HepG2 (cell line): ENCODE measurements around the gene PKLR. TPM values are rescaled to one million over a fixed set of nuclear protein-coding genes. Genes with fewer than 3 reads are reported as not detected.

Experiments used
- HOXA3 ChIP-seq: sonication (generic); formaldehyde crosslinking; IDR thresholded peaks from 2 replicates; pipeline ENCODE4 v1.5.0; 2020; ENCODE audit warnings: missing genetic modification reagents
- MYC ChIP-seq: sonication (generic); formaldehyde crosslinking; IDR thresholded peaks from 2 replicates; pipeline ENCODE4 v1.9.0; 2021; ENCODE audit warnings: missing genetic modification reagents, borderline replicate concordance
- NONO ChIP-seq, 2 experiments: fragments of 450-650 bp in 1 of 2; sonication (generic) in 1 of 2; formaldehyde crosslinking in 1 of 2; IDR thresholded peaks in 1 of 2; conservative IDR thresholded peaks in 1 of 2; 2 replicates each; pipeline versions ENCODE4 v1.6.1 to v1.8.0; 2017 to 2022; ENCODE audit warnings: mild to moderate bottlenecking in 1 of 2, missing genetic modification reagents in 1 of 2, moderate library complexity in 1 of 2
- SP1 ChIP-seq, 2 experiments: fragments of 450-650 bp in 1 of 2; sonication (generic) in 1 of 2; formaldehyde crosslinking in 1 of 2; IDR thresholded peaks; 2 replicates each; pipeline versions ENCODE4 v1.4.0 to v1.6.1; 2016 to 2020; ENCODE audit warnings: missing genetic modification reagents in 1 of 2
- TARDBP ChIP-seq: sonication (generic); formaldehyde crosslinking; IDR thresholded peaks from 2 replicates; pipeline ENCODE4 v1.8.0; 2022; ENCODE audit warnings: mild to moderate bottlenecking, missing genetic modification reagents
- TGIF2 ChIP-seq: IDR thresholded peaks from 2 replicates; pipeline ENCODE4 v1.6.1; 2016; ENCODE audit warnings: control low read depth, missing compliant biosample characterization
- TOPORS ChIP-seq: sonication (generic); formaldehyde crosslinking; IDR thresholded peaks from 2 replicates; pipeline ENCODE4 v1.8.0; 2023; ENCODE audit warnings: mild to moderate bottlenecking, missing genetic modification reagents
- ZBTB38 ChIP-seq: sonication (generic); formaldehyde crosslinking; IDR thresholded peaks from 2 replicates; pipeline ENCODE4 v1.5.1; 2020; ENCODE audit warnings: mild to moderate bottlenecking, missing genetic modification reagents
- ZBTB7A ChIP-seq: sonication (generic); formaldehyde crosslinking; IDR thresholded peaks from 2 replicates; pipeline ENCODE4 v1.8.0; 2022; ENCODE audit warnings: mild to moderate bottlenecking, missing genetic modification reagents
- ZFP82 ChIP-seq: sonication (generic); formaldehyde crosslinking; IDR thresholded peaks from 2 replicates; pipeline ENCODE4 v1.5.1; 2020; ENCODE audit warnings: mild to moderate bottlenecking, missing genetic modification reagents, borderline replicate concordance
- ZNF777 ChIP-seq: sonication (generic); formaldehyde crosslinking; IDR thresholded peaks from 2 replicates; pipeline ENCODE4 v1.4.0; 2020; ENCODE audit warnings: missing genetic modification reagents
- polyA plus RNA-seq, 8 experiments: library from polyadenylated mRNA; depleted of rRNA in 3 of 8; stranded (reverse) in 7 of 8; unstranded in 1 of 8; fragments of >200 nt; fragmentation: Illumina TruSeq in 4 of 8; extraction: Trizol in 4 of 8; gene quantifications; 2 replicates each; pipeline versions ENCODE4 v1.2.1 to v1.2.3, GENCODE V29; 2011 to 2016; ENCODE audit warnings: low read depth in 4 of 8, missing spikeins in 1 of 8, mixed read lengths in 1 of 8; ENCODE audit not compliant: insufficient read depth in 1 of 8
- total RNA-seq, 5 experiments: library from RNA; depleted of rRNA; stranded (reverse); fragments of >200 nt; fragmentation: Illumina TruSeq; extraction: Trizol; gene quantifications; 2 replicates each; pipeline ENCODE4 v1.2.3, GENCODE V29; 2016; ENCODE audit warnings: low read depth in 1 of 5
- TF ChIP-seq, protein P1 (sequence below): sonication (generic); formaldehyde crosslinking; IDR thresholded peaks from 2 replicates; pipeline ENCODE4 v1.5.0; 2020; ENCODE audit warnings: missing genetic modification reagents
- TF ChIP-seq, protein P2 (sequence below): sonication (generic); formaldehyde crosslinking; IDR thresholded peaks from 2 replicates; pipeline ENCODE4 v1.9.0; 2022; ENCODE audit warnings: missing genetic modification reagents, mild to moderate bottlenecking, borderline replicate concordance
- TF ChIP-seq, protein P3 (sequence below): sonication (generic); formaldehyde crosslinking; IDR thresholded peaks from 2 replicates; pipeline ENCODE4 v1.8.1; 2022; ENCODE audit warnings: low read depth, mild to moderate bottlenecking, missing genetic modification reagents
- TF ChIP-seq, protein P4 (sequence below): sonication (generic); formaldehyde crosslinking; conservative IDR thresholded peaks from 2 replicates; pipeline ENCODE4 v1.4.0; 2020; ENCODE audit warnings: missing genetic modification reagents
- TF ChIP-seq, protein P5 (sequence below): sonication (generic); formaldehyde crosslinking; conservative IDR thresholded peaks from 2 replicates; pipeline ENCODE4 v1.8.1; 2023; ENCODE audit warnings: missing genetic modification reagents

The PKLR gene
- total and polyA plus RNA-seq, 2 of the 13 experiments (the other 11 are each of a cell fraction or from before 2014, with no cell fraction given): 10.3 to 29.3 TPM

DNA sequence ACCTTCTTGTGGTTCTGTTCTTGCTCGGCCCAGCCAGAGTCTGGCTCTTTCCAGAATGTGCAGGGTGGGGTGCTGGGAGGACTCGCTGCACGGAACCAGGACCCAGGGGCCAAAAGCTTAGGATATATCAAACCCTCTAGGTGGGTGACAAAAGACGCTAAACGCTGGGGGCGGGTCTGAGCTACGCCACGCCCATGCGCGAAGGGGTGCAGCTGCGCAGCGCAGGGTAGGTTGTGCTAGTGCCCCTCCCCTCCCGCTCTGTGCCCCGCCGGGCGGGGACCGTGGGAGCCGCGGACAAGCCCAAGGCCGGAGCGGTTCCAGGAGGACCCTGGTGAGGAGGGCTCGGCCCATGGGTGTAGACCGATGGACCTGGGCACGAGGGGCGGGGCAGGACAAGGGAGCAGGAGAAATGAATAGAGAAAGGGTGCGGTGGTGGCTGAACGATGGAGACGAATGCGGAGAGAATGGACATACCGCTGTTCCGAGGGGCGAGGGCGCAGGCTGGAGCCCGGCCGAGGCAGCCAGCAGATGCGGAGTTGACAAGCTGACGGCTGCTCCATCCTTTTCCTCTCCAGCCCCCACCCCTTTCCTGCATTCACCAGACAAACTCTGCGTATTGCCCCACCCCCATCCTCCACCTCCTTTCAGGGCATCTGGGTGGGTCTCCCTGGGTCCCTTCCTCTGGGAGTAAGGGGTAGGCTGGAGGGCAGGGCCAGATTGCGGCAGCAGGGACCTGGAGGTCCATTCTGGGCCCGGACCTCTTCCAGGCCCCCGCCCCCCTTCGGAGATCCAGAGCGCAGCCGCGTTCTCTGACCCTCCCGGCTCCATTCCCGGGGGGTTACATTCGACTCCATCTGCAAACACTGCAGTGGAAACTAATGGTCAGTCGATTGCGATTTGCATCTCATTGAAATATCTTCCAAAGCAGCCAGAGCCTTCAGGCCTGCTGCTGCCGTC, 19.7 kb upstream of the PKLR start, which contains the start of gene RUSC1 (continued):
- TF ChIP-seq, protein P1, sequence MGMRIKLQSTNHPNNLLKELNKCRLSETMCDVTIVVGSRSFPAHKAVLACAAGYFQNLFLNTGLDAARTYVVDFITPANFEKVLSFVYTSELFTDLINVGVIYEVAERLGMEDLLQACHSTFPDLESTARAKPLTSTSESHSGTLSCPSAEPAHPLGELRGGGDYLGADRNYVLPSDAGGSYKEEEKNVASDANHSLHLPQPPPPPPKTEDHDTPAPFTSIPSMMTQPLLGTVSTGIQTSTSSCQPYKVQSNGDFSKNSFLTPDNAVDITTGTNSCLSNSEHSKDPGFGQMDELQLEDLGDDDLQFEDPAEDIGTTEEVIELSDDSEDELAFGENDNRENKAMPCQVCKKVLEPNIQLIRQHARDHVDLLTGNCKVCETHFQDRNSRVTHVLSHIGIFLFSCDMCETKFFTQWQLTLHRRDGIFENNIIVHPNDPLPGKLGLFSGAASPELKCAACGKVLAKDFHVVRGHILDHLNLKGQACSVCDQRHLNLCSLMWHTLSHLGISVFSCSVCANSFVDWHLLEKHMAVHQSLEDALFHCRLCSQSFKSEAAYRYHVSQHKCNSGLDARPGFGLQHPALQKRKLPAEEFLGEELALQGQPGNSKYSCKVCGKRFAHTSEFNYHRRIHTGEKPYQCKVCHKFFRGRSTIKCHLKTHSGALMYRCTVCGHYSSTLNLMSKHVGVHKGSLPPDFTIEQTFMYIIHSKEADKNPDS: 0 out of 2 replicates have a peak, but pooled peaks have one; percentile 34
- TF ChIP-seq ZBTB38 (CRISPR knock-in tag): peak; percentile 82; the same call in 1 of the 2 replicates
- no peak for TF ChIP-seq TGIF2
- no peak for TF ChIP-seq SP1 (IDR thresholded peaks at IDR 0.05)
- TF ChIP-seq SP1 (CRISPR knock-in tag; IDR thresholded peaks at IDR 0.05): no peak
- TF ChIP-seq, protein P2, sequence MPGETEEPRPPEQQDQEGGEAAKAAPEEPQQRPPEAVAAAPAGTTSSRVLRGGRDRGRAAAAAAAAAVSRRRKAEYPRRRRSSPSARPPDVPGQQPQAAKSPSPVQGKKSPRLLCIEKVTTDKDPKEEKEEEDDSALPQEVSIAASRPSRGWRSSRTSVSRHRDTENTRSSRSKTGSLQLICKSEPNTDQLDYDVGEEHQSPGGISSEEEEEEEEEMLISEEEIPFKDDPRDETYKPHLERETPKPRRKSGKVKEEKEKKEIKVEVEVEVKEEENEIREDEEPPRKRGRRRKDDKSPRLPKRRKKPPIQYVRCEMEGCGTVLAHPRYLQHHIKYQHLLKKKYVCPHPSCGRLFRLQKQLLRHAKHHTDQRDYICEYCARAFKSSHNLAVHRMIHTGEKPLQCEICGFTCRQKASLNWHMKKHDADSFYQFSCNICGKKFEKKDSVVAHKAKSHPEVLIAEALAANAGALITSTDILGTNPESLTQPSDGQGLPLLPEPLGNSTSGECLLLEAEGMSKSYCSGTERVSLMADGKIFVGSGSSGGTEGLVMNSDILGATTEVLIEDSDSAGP (CRISPR knock-in tag): peak; percentile 37; the same call in 1 of the 2 replicates
- peak; percentile 61; the same call in 1 of the 2 replicates for TF ChIP-seq HOXA3 (CRISPR knock-in tag)
- TF ChIP-seq, protein P3, sequence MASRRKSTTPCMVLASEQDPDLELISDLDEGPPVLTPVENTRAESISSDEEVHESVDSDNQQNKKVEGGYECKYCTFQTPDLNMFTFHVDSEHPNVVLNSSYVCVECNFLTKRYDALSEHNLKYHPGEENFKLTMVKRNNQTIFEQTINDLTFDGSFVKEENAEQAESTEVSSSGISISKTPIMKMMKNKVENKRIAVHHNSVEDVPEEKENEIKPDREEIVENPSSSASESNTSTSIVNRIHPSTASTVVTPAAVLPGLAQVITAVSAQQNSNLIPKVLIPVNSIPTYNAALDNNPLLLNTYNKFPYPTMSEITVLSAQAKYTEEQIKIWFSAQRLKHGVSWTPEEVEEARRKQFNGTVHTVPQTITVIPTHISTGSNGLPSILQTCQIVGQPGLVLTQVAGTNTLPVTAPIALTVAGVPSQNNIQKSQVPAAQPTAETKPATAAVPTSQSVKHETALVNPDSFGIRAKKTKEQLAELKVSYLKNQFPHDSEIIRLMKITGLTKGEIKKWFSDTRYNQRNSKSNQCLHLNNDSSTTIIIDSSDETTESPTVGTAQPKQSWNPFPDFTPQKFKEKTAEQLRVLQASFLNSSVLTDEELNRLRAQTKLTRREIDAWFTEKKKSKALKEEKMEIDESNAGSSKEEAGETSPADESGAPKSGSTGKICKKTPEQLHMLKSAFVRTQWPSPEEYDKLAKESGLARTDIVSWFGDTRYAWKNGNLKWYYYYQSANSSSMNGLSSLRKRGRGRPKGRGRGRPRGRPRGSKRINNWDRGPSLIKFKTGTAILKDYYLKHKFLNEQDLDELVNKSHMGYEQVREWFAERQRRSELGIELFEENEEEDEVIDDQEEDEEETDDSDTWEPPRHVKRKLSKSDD: peak; percentile 64
- TF ChIP-seq, protein P4, sequence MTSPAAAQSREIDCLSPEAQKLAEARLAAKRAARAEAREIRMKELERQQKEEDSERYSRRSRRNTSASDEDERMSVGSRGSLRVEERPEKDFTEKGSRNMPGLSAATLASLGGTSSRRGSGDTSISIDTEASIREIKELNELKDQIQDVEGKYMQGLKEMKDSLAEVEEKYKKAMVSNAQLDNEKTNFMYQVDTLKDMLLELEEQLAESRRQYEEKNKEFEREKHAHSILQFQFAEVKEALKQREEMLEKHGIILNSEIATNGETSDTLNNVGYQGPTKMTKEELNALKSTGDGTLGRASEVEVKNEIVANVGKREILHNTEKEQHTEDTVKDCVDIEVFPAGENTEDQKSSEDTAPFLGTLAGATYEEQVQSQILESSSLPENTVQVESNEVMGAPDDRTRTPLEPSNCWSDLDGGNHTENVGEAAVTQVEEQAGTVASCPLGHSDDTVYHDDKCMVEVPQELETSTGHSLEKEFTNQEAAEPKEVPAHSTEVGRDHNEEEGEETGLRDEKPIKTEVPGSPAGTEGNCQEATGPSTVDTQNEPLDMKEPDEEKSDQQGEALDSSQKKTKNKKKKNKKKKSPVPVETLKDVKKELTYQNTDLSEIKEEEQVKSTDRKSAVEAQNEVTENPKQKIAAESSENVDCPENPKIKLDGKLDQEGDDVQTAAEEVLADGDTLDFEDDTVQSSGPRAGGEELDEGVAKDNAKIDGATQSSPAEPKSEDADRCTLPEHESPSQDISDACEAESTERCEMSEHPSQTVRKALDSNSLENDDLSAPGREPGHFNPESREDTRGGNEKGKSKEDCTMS (CRISPR knock-in tag): no peak
- 0 out of 2 replicates have a peak, but pooled peaks have one; percentile 25 for TF ChIP-seq ZNF777
- TF ChIP-seq TARDBP: peak; percentile 57
- TF ChIP-seq, protein P5, sequence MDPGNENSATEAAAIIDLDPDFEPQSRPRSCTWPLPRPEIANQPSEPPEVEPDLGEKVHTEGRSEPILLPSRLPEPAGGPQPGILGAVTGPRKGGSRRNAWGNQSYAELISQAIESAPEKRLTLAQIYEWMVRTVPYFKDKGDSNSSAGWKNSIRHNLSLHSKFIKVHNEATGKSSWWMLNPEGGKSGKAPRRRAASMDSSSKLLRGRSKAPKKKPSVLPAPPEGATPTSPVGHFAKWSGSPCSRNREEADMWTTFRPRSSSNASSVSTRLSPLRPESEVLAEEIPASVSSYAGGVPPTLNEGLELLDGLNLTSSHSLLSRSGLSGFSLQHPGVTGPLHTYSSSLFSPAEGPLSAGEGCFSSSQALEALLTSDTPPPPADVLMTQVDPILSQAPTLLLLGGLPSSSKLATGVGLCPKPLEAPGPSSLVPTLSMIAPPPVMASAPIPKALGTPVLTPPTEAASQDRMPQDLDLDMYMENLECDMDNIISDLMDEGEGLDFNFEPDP (CRISPR knock-in tag): 0 out of 2 replicates have a peak, but pooled peaks have one; percentile 66
- TF ChIP-seq NONO (IDR thresholded peaks at IDR 0.05): no peak
- peak; percentile 48; the same call in 1 of the 2 replicates for TF ChIP-seq NONO (CRISPR knock-in tag; conservative IDR thresholded peaks at IDR 0.05)
- 0 out of 2 replicates have a peak, but pooled peaks have one; percentile 18 for TF ChIP-seq MYC (CRISPR knock-in tag)
- peak; percentile 76; the same call in 1 of the 2 replicates for TF ChIP-seq TOPORS (CRISPR knock-in tag)
- no peak for TF ChIP-seq ZBTB7A (CRISPR knock-in tag)
- TF ChIP-seq ZFP82 (CRISPR knock-in tag): no peak
